Effector CD4-positive, alpha-beta T cell (primary cell): Measurements from ENCODE around the gene MAST2.
"Not testable (repeated sequence)": the region's sequence is repeated elsewhere in the genome, so short reads cannot be mapped to it uniquely, and the experiment has no call there.

ENCODE experiments used
- DNase-seq: peaks from one replicate; pipeline ENCODE4 v3.0.0-alpha.2; 2020

The MAST2 gene

GRCh38 chr1:46030876-46031660, 227.7 kb downstream of the MAST2 start:
- no peak for DNase-seq

GRCh38 chr1:46034601-46035516, 231.4 kb downstream of the MAST2 start:
- no peak for DNase-seq

GRCh38 chr1:46036894-46037839, 233.8 kb downstream of the MAST2 start:
- peak; percentile 86 for DNase-seq

- DNase-seq: no peak
Measured at GRCh38 chr1:46039571-46040052, 236.2 kb downstream of the MAST2 start.

- no peak for DNase-seq
Measured at GRCh38 chr1:46041551-46041950, 238.1 kb downstream of the MAST2 start.

GRCh38 chr1:46041974-46042373, 238.6 kb downstream of the MAST2 start:
- DNase-seq: no peak

GRCh38 chr1:46043458-46044017, 240.1 kb downstream of the MAST2 start:
- DNase-seq: no peak

- no peak for DNase-seq
Measured at GRCh38 chr1:46044116-46044515, 240.7 kb downstream of the MAST2 start.

- DNase-seq: no peak
Measured at GRCh38 chr1:46053734-46054133, 250.3 kb downstream of the MAST2 start.

GRCh38 chr1:46056325-46056724, 252.9 kb downstream of the MAST2 start:
- no peak for DNase-seq

- not testable (repeated sequence) for DNase-seq
Measured at GRCh38 chr1:46057215-46057614, 253.8 kb downstream of the MAST2 start.

- DNase-seq: no peak
Measured at GRCh38 chr1:46057781-46058180, 254.4 kb downstream of the MAST2 start.

GRCh38 chr1:46058936-46059335, 255.5 kb downstream of the MAST2 start:
- DNase-seq: no peak

GRCh38 chr1:46061146-46061545, 257.7 kb downstream of the MAST2 start:
- DNase-seq: no peak

GRCh38 chr1:46062651-46063319, 259.4 kb downstream of the MAST2 start:
- no peak for DNase-seq

- no peak for DNase-seq
Measured at GRCh38 chr1:46064708-46065107, 261.3 kb downstream of the MAST2 start.

GRCh38 chr1:46065405-46065804, 262.0 kb downstream of the MAST2 start:
- no peak for DNase-seq

- no peak for DNase-seq
Measured at GRCh38 chr1:46067652-46068051, 264.2 kb downstream of the MAST2 start.

GRCh38 chr1:46068525-46068924, 265.1 kb downstream of the MAST2 start:
- no peak for DNase-seq

GRCh38 chr1:46070164-46070814, 266.9 kb downstream of the MAST2 start:
- no peak for DNase-seq

- DNase-seq: no peak
Measured at GRCh38 chr1:46072975-46073374, 269.6 kb downstream of the MAST2 start.
